Measurements from ENCODE around the gene SELENOW. TPM values are rescaled to one million over a fixed set of nuclear protein-coding genes. Genes with fewer than 3 reads are reported as not detected.

The SELENOW gene
- total and polyA plus RNA-seq, 2 of the 4 experiments (the other 2 are of a cell fraction), result 61.3 to 217 TPM

GRCh38 chr19:47758443-47758804, 20.1 kb upstream of the SELENOW start:
- Histone ChIP-seq H3K27ac (ENCODE audit: insufficient read depth, low read length) (no peak overlapping the region), H2BK120ac (ENCODE audit: low read depth, low read length) (no peak overlapping the region), H3K36me3 (ENCODE audit: control insufficient read depth, insufficient read depth, low read length) (peaks cover 53% of the 10 kb centered on the region), H3K18ac (ENCODE audit: low read depth, low read length) (no peak overlapping the region), H2AFZ (replicated peaks; ENCODE audit: low read length, poor library complexity) (no peak overlapping the region), H3K9me3 (ENCODE audit: control insufficient read depth, insufficient read depth, low read length) (no peaks in the 10 kb centered on the region), H3K4ac (ENCODE audit: low read depth, low read length) (no peak overlapping the region), H3K4me1 (ENCODE audit: control insufficient read depth, insufficient read depth, low read length) (no peaks in the 10 kb centered on the region), H3K14ac (replicated peaks; ENCODE audit: low read depth, low read length) (no peak overlapping the region), H2BK5ac (ENCODE audit: low read depth, low read length, poor library complexity, severe bottlenecking) (no peak overlapping the region), H3K9ac (ENCODE audit: low read depth, low read length) (no peak overlapping the region), H3K4me2 (ENCODE audit: low read depth, low read length) (no peak overlapping the region), H4K91ac (ENCODE audit: insufficient read depth, low read depth, low read length) (no peak overlapping the region), H2AK9ac (replicated peaks; ENCODE audit: low read depth, low read length, poor library complexity) (no peak overlapping the region), H2BK15ac (ENCODE audit: low read depth, low read length) (no peak overlapping the region), H3K56ac (ENCODE audit: extremely low read depth, insufficient read depth, low read length) (no peak overlapping the region), H2BK20ac (ENCODE audit: low read depth, low read length) (no peak overlapping the region), H3K4me3 (ENCODE audit: insufficient read depth, low read depth, low read length) (no peak overlapping the region), H2AK5ac (ENCODE audit: low read depth, low read length) (no peak overlapping the region), H3K9me1 (ENCODE audit: insufficient read depth, low read length) (no peaks in the 10 kb centered on the region), H4K5ac (ENCODE audit: low read depth, low read length) (no peak overlapping the region), H3K23ac (ENCODE audit: low read depth, low read length) (no peak overlapping the region), H3K79me1 (ENCODE audit: low read depth in 1 of 2, low read length in 2 of 2) (no peaks in the 10 kb centered on the region; a peak in 1 of 4 replicates), H4K20me1 (ENCODE audit: insufficient read depth, low read length) (no peaks in the 10 kb centered on the region), H3K27me3 (ENCODE audit: control insufficient read depth, insufficient read depth, low read length) (no peaks in the 10 kb centered on the region), H4K8ac (ENCODE audit: low read depth in 2 of 2, low read length in 2 of 2) (no peak overlapping the region)
- DNase-seq (no peak), ATAC-seq (ENCODE audit: low read depth) (no peak)
- in situ Hi-C loops (cut with MboI; ENCODE audit: low sequenced_read_pairs), result no loop called here
- 89% methylated on average over 3 of the region's 5 CpGs; no CpG with 5 or more reads in 1 of the 2 experiments for WGBS, 2 experiments (ENCODE audit: extremely low coverage in 2 of 2, insufficient read length in 1 of 2)
- POLR2A ChIA-PET (ENCODE audit: unreplicated experiment), result no interaction called here
- TF ChIP-seq CEBPB (IDR thresholded peaks at IDR 0.05; ENCODE audit: low read depth, low read length) (no peak), NFE2L2 (IDR thresholded peaks at IDR 0.05; ENCODE audit: low read depth, low read length) (no peak), MAFK (IDR thresholded peaks at IDR 0.05; ENCODE audit: low read depth, low read length) (no peak), RAD21 (IDR thresholded peaks at IDR 0.05; ENCODE audit: low read length) (no peak), CTCF (conservative IDR thresholded peaks at IDR 0.05; ENCODE audit: low read depth, low read length) (no peak), MXI1 (IDR thresholded peaks at IDR 0.05; ENCODE audit: borderline replicate concordance, low read depth, low read length) (no peak), POLR2A (IDR thresholded peaks at IDR 0.05; ENCODE audit: low read depth, low read length) (no peak), FOS (IDR thresholded peaks at IDR 0.05; ENCODE audit: low read depth, low read length) (no peak), RFX5 (IDR thresholded peaks at IDR 0.05; ENCODE audit: low read depth, low read length) (no peak), USF2 (IDR thresholded peaks at IDR 0.05; ENCODE audit: low read depth, low read length) (no peak), BHLHE40 (IDR thresholded peaks at IDR 0.05; ENCODE audit: low read depth, low read length) (no peak), RCOR1 (IDR thresholded peaks at IDR 0.05; ENCODE audit: insufficient replicate concordance, low read length) (no peak), CHD1 (IDR thresholded peaks at IDR 0.05; ENCODE audit: low read depth, low read length) (no peak), ELK1 (IDR thresholded peaks at IDR 0.05; ENCODE audit: borderline replicate concordance, low read depth, low read length) (no peak), MAZ (IDR thresholded peaks at IDR 0.05; ENCODE audit: borderline replicate concordance, low read depth, low read length) (no peak)
- dilution Hi-C loops (cut with HindIII; ENCODE audit: low sequenced_read_pairs, unreplicated experiment), result no loop called here
- no TSS peak for BruUV-seq (replicated peaks)
- CTCF ChIA-PET, result no interaction called here
- intact Hi-C loops (cut with micrococcal nuclease), result no loop called here

Measured in IMR-90 (cell line).